Measurements from ENCODE around the gene LYRM1.

Gene LYRM1

DNA sequence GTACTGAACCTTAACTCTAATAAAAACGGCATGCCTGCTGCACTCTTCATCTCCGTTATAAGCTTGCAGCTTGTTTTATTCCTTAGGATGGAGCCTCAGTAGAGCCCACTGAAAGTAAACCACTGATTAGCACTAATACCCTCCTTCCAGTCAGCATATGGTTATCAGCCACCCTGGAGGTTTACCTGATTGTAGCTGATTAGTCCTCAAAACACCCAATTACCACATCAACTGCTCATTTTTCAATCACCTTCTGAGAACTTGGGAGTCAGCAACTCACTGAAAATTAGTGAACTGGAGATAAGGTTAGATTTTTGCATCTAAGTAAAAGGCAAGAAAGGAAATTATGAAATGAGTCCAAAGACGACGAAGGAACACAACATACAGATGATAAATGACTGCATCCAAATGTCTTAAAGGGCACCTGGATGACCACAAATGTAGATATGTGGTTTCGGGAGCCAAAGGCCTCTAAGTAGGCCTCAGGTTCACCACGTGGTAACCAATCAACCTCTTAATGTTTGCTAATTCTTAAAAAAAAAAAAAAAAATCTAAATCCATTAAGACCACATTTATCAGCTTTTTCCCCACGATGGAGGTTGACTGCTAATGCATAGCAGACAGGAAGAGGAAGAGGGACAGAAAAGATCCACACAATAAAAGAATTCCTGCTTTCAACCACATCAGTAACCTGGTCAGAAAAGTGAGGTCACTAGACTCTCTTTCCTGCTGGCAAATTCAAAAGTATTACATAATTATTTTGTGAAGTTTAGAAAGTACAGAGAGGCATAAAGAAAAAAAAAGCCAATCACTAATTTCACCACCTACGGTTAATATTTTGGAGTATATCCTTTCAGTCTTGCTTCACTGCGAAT lies 28.4 kb upstream of the LYRM1 start:
- no peak for DNase-seq (ENCODE audit: low spot score)

DNA sequence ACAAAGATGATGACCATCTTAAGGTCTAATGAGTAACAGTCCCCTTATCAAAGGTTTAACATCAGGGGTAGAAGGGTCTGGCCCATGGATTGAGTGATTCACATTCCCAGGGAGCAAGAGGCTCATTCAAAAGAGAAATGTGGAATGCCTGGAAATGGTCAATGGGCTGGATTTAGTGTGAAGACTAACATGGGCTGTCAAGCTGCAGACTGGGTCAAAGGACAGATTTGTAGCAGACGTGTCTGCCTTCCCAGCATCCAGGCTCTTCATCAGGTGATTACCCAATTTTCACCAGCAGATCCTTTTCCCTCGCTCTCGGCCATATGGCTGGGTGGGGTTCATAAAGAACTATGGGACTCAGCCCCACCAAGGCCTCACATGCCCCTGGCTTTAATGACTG lies 27.2 kb upstream of the LYRM1 start:
- no peak for DNase-seq (ENCODE audit: low spot score)

DNA sequence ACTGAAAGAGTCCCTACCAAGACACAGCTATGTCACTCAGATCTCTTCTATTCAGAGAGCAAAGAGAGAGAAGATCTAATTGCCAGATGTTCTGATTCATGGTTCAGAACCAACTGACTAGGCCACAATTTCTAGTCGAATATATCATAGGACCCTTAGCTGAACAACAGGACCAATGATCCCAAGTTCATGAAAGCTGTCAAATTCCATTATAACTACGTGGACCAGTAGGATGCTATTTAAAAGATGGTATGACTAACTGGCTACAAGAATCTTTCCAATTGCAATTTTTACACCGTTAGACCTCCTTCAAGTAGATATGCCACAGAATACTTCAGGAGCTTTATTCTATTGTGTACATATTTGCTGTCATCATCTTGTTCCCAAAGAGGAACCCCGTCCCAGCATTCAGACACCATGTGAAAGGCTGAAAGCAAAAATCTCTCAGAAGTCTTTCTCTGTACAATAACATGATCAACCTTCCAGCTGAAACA lies 26.4 kb upstream of the LYRM1 start:
- no peak for DNase-seq (ENCODE audit: low spot score)

DNA sequence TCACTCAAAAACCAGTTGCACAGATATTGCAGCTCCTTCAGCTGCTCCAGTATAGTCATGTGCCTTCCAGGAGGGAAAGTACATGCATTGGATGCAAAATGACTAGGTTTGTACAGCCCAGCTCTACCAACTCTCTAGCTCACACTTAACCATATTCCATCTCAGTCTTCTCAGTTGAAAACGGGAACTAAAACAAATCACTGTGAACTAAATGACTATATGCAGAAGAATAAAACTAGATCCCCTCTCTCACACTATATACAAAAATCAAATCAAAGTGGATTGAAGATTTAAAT lies 25.3 kb upstream of the LYRM1 start:
- peak; percentile 18 for DNase-seq (ENCODE audit: low spot score)

DNA sequence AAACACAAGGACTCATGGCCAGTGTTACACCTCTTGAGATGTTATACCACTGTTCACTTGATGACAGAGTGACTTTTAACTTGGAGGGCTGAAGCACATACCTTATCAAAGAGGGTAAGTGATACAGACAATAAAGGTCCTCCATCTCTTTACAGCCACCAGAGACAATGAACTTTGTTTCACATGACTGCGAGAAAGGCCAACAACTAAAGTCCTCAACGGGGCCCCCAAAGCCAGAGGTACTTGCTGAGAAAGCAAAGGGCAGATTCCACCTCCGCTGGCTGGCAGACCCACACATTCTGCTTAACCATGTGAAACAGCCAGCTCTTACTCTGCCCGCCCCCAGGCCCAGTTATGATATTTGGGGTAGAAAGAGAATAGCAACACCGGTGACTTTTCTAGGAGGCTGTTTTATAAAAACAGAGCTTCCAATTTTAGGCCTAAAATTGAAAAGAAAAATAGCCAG lies 21.9 kb upstream of the LYRM1 start:
- DNase-seq (ENCODE audit: low spot score), result no peak

DNA sequence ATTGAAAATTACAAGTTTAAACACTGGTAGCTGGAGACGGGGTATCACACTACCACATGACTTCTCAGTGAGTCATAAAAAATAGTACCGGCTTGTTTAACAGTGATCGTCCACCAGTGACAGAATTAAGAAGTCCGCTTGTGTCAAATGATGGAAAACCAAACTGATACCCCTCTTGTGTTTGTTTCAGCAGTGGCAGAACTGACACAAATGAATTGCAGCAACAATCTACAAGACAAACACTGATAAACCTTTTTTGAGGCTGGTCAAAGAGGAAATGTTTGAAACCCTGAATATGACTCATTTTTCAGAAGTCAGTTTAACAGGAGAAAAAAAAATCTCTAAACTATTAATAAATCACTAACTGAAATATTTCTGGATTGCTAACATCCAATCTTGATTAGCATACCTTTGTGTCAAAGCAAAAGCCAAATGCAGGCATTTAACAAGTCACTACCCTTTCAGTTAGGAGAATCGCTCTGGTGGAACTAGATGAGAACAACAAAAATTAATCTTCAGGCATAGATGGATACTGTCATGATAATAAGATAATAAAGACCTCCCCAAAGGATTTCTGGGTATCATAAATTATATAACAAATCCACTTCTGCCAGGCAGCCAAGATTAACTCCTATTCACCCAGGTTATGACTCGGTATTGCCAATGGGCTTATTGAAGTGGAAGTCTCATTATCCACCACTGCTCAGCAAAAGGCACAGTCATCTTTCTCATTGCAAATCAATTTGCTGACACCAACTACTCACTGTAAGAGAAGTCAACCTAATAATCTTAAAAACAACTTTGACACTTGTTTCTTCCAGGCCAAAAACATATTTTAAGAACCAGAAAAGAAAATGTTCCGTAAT lies 21.2 kb upstream of the LYRM1 start:
- no peak for DNase-seq (ENCODE audit: low spot score)

DNA sequence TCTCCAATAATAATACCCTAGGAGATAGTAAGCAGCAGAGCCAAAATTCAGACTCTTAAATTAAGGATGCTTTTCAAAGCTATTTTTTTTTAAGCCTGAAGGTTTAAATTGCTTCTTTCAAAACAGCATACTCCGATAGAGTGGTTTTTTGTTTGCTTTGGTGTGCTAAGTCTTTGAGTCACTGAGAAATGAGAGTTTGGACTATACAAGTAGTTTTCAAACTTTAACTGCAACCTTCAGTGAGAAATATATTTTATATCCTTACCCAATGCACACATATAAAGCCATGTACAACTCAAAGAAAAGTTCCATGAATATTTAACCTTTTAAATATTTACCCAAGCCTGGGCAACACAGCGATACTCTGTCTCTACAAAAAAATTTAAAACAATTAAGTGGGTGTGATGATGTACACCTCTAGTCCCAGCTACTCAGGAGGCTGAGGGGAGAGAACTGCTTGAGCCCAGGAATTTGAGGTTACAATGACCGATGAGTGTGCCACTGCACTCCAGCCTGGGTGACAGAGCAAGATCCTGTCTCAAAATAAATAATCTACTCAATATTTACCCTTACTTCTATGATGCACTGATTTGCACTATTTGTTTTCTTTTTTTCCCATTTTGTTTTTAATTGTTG lies 19.6 kb upstream of the LYRM1 start:
- no peak for DNase-seq (ENCODE audit: low spot score)

DNA sequence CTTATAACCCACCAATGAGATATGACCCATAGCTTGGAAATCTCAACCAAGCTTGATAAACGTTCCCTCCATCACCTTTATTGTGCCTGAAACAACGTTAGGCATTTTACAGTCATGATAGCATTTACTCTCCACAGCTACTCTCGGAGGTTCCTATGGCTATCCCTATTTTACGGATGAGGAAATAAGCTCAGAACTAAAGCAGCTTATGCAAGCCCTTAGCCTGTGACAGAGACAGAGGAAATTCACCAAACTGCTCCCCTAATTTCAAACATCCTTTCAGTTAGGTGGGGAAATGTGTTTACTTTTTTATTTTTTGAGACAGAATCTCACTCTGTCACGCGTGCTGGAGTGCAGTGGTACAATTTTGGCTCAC lies 19.1 kb upstream of the LYRM1 start:
- no peak for DNase-seq (ENCODE audit: low spot score)

DNA sequence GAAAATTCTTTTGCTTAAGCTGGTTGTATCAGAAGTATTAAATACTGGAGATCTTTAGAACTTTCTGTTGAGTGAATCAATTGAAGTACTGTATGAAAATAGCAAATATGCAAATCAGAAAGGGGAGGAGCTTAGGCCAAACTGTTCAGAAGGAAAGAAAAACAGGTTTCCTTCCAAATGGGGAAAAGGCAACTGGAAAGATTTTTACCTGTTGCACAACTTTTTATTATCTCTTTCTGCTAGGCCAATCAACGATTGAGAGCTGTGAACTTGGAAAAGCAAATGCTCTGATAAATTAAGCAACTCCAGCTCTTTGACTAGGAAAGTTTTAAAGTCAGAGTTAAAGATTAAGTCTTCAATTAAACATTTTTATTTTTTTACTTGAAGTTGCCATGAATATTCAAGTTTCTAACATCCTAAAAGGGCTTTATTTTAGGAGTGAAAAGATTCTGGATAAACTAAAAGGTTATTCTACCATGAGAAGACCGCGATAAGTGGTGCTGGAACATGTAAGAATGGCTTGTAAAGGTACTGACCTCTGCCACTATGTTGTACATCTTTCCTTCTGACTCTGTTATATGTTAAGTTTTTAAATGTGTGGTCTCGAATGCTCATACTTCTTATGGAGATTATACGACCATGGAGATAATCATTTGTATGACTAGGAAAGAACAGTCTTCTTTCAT lies 16.9 kb upstream of the LYRM1 start:
- no peak for DNase-seq (ENCODE audit: low spot score)

DNA sequence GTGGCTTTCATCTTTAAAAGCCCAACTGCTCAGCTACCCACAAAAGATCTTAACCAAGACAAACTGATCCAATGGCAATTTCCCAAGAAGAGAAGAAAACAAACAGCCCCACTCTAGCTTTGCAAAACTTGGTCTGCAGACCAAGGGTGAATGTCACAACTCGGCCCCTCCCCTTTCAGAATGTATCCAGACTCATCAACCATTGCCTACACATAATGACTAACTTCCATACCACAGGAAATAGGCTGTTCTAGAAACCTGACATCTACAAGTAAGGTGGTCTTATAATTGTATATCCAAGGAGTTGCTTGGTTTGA lies 16.4 kb upstream of the LYRM1 start:
- DNase-seq (ENCODE audit: low spot score), result no peak

DNA sequence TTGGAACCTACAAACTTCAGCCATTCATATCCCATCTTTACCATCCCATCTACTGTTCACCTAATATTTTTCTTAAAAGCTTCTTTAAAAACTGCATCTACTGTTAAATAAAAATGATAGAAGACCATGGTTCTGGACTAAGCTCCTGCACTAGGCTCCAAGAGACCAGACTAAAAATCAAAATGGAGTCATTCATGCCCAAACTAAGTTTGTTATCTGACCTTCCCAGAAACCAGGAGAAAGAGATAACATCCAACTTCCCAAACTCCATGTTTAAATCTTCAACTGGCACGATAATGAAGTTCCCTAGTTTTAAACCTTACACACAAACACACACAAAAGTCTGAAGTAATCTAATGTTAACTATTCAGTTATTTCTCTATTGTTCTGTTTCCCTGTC lies 14.3 kb upstream of the LYRM1 start:
- DNase-seq (ENCODE audit: low spot score), result no peak

DNA sequence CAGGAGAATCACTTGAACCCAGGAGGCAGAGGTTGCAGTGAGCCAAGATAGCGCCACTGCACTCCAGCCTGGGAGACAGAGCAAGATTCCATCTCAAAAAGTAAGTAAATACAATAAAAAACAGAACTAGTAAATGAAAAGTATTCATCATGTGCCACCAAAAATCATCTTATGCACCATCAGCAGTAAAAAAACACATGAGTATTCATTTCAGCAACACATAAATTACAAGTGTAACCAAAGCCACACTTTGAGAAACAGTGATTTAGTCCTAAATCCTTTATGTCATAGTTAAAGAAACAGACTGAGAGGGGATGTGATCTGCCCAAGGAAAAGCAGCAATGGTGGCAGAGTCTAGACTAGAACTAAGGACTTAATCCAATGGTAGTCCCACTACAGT lies 13.4 kb upstream of the LYRM1 start:
- no peak for DNase-seq (ENCODE audit: low spot score)

DNA sequence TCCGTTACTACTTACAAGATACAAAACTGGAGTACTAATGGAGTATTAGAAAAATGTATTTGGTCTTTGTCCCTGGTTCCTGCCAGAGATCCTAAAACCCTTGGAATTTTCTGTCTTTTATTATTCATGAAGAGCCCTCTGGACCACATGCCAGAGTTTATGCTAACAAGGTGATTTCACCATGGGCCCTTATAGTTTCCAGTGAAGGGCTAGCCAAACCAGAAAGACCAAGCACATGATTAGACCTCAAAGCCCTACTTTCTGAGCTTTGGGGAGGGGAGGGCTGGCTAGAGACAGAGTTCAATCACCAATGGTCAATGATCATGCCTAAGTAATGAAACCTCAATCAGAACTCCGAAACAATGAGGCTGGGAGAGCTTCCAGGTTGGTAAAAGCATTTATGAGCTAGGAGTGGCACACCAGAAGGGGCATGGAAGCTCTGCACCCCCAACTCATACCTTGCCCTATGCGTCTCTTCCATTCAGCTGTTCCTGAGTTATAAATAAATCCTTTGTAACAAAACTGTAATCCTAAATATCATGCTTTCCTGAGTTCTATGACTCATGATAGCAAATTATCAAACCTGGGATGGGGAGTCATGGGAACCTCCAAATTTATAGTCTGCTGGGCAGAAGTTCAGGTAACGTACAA lies 10.8 kb upstream of the LYRM1 start:
- no peak for DNase-seq (ENCODE audit: low spot score)

DNA sequence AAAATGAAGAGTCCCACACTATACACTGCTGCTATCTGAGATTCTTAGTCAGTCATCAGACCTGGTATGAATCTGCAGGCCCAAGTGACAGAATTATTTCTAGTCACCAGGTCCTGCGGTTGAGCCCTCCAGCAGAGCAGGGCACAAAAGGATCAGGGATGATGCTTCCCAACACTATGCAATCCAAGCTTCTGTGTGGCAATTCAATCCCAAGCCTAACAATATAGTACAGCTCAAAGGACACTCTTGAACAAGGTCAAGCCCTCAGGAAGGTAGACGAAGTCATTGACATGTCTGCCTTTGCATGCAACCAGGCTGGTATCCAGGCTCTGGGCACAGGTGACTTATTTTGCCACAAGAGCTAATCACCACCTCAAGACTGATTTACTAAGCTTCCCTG lies 6.2 kb upstream of the LYRM1 start:
- no peak for DNase-seq (ENCODE audit: low spot score)

DNA sequence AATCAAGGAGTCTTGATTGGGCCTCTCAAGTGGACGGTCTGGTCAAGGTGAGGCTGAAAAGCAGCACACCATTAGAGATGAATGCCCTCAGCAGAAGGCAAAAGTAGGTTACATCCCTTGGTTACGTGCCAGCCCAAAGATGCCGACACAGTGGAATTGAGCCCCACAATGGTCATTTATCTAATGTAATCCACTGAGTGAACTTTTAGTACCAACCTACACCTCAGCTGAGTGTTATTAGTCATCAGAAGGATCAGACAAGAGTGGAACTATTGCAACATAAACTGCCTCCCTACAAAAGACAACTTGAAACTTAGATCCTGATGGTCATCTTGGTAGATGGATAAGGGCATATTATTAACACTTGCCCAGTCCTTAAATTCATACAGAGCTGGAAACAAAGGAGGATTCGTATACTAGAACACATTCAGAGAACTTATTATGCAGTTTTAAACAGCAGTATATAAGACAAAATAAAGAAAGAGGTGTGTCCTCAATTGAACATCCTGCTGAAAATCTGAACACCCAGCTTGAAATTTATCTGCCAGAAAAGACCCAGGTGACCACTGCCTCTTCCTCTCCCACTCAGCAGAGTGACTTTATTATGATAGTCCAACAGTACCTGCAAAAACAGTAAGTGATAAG lies 3.2 kb upstream of the LYRM1 start:
- no peak for DNase-seq (ENCODE audit: low spot score)

DNA sequence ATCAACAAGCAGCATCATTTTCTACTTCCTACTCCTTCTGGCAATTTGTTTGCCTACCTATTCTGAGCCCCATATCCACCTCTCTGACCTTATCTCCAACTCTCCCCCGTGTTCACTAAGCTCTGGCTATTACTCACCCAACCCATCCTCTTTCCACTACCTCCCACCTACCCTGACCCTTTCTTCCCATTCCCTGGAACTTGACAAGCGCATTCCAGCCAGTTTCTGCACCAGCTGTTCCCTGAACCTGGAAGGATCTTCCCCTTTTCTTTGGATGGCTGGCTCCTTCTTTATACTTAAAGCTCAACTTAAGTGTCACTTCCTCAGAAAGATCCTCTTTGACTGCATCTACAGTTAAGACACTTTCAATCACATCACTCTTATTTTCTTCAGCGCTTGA lies 2.6 kb upstream of the LYRM1 start:
- no peak for DNase-seq (ENCODE audit: low spot score)

DNA sequence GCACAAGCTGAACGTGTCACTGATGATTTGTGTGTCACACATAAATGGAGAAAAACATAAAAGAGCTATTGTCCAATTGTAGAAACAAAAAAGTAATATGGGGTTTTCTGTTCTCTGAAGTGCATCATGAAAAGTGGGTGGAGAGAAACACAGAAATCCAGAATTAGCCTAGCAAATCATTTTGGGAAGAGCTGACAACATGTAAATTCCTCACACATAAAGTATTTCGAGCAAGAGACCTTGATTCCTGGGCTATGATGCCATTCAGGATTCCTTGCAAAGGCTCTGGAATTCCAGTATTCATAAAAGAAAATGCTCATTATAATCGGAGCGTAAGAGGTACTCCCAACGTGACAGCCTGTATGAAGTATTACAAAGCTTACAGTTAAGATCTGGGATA lies 1.5 kb upstream of the LYRM1 start:
- DNase-seq (ENCODE audit: low spot score), result no peak

DNA sequence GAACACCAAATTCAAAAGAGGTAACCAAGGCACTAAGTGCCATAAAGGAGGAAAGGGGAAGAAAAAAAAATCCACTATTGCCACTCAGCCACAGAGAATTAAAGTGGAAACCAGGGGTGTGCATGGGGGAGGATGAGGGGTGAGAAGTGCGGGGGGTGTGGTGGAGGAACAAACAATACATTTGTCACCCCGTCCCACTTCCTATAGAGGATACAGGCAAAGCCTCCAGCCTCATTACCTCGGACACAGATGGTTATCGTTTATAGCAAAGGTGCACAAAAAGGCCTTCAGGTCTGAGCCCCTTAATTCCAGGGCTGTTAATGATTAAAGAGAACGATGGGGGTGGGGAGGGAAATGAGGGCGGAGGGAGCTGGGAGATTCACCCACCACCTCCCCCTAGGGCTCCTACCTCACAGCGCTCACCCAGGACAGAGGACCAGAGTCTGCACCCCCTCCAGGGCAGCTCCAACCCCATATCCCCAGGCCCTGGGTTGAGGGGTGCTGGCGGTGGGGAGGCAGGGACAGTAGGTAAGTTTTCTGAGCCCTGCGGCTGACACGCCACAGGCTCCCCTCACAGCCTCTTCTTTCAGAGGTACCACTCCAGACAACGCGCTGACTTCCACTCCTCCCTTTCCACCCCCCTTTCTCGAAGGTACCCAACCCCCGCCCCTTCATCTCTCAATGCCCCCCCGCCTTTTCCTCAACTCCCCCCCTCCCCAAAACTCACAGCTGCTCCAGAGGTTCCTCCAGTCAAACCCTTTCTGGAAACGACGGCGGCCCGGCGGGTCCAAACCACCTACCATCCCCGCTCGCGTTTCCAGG lies 883 bp upstream of the LYRM1 start:
- DNase-seq (ENCODE audit: low spot score), result no peak

DNA sequence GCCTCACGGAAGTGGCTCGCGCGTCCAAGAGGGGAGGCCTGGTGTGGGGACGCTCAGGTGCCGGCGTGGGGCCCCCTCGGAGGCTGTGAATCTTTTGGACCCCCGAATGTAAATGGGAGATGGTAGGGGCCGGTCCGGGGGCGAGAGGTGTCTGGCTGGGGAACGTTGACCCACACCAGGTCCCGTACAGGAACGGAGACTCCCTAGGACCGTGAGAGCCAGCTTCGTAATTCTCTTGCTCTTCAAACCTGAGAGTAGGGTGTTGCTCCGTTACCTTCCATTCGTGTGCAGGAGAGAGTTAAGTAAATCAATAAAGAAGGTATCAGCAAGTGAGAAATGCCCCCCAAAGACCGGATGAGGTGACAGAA lies 481 bp downstream of the LYRM1 start:
- no peak for DNase-seq (ENCODE audit: low spot score)

DNA sequence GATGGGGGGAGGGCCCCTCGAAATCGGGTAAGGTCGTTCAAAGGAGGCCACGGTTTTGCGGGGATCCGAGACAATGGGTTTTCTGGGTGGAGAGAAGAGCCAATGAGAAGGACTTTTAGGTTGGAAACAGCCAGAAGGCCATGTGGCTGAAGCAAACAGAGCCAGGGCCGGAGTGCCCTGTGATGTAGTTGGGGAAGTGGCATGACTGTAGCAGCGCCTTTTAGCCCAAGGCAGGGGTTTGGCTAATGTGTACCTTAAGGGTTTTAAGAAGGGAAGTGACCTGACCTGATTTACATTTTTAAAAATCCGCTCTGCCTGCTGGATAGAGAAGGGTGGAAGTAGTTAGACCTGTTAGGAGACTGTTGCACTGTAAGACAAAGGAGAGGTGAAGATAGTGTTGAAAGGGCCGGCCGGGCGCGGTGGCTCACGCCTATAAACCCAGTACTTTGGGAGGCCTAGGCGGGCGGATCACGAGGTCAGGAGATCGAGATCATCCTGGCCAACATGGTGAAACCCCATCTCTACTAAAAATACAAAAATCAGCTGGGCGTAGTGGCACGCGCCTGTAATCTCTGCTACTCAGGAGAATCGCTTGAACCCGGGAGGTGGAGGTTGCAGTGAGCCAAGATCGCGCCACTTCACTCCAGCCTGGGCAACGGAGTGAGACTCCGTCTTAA lies 1.0 kb downstream of the LYRM1 start:
- peak; percentile 66 for DNase-seq (ENCODE audit: low spot score)
